ENCODE data around the gene PCSK4.
A peak's percentile ranks its signal among the peaks of the same experiment; 100 is the strongest.

The PCSK4 gene

GRCh38 chr19:1451916-1452801, 38.0 kb downstream of the PCSK4 start:
- no peak overlapping the region for H3K4me3 ChIP-seq (ENCODE audit: low read depth, low read length)

GRCh38 chr19:1450735-1451731, 39.1 kb downstream of the PCSK4 start:
- in situ Hi-C loops (cut with HindIII; ENCODE audit: low sequenced_read_pairs), result no loop called here
- no peak overlapping the region for H3K4me3 ChIP-seq (ENCODE audit: low read depth, low read length)
- DNase-seq (ENCODE audit: low read depth, low spot score), result no peak
- TF ChIP-seq CTCF (IDR thresholded peaks at IDR 0.05; ENCODE audit: low read depth, low read length), result no peak

More at GRCh38 chr19:1451916-1452801, 38.0 kb downstream of the PCSK4 start:
- in situ Hi-C loops (cut with HindIII; ENCODE audit: low sequenced_read_pairs), result no loop called here
- DNase-seq (ENCODE audit: low read depth, low spot score), result no peak
- TF ChIP-seq CTCF (IDR thresholded peaks at IDR 0.05; ENCODE audit: low read depth, low read length), result no peak

- in situ Hi-C loops (cut with HindIII; ENCODE audit: low sequenced_read_pairs), result no loop called here
- DNase-seq (ENCODE audit: low read depth, low spot score), result peak; percentile 22
- no peak for TF ChIP-seq CTCF (IDR thresholded peaks at IDR 0.05; ENCODE audit: low read depth, low read length)
- no peak within 1 kb of the TSS for H3K4me3 ChIP-seq (ENCODE audit: low read depth, low read length)
Observed at GRCh38 chr19:1449467-1450442, 40.4 kb downstream of the PCSK4 start, which contains the start of gene APC2. Gene APC2 (plus strand): TSS chr19:1450121. CDS start chr19:1453002, 2,881 bp downstream.

GRCh38 chr19:1447944-1448343, 42.2 kb downstream of the PCSK4 start:
- in situ Hi-C loops (cut with HindIII; ENCODE audit: low sequenced_read_pairs), result no loop called here
- DNase-seq (ENCODE audit: low read depth, low spot score), result no peak
- H3K4me3 ChIP-seq (ENCODE audit: low read depth, low read length), result no peak overlapping the region
- no peak for TF ChIP-seq CTCF (IDR thresholded peaks at IDR 0.05; ENCODE audit: low read depth, low read length)

GRCh38 chr19:1447504-1447903, 42.6 kb downstream of the PCSK4 start:
- no peak overlapping the region for H3K4me3 ChIP-seq (ENCODE audit: low read depth, low read length)
- in situ Hi-C loops (cut with HindIII; ENCODE audit: low sequenced_read_pairs), result no loop called here
- no peak for DNase-seq (ENCODE audit: low read depth, low spot score)
- TF ChIP-seq CTCF (IDR thresholded peaks at IDR 0.05; ENCODE audit: low read depth, low read length), result no peak

Data from astrocyte of the spinal cord (primary cell).